HG03457 (cell line): ENCODE measurements around the gene MRO.
"Not testable (repeated sequence)": the region's sequence is repeated elsewhere in the genome, so short reads cannot be mapped to it uniquely, and the experiment has no call there.

Experiments
- ATAC-seq: cut with Tn5 transposase; IDR thresholded peaks from one replicate; pipeline ENCODE4 v1.9.1; 2021; ENCODE audit warnings: moderate number of reproducible peaks; ENCODE audit not compliant: unreplicated experiment

The MRO gene

DNA sequence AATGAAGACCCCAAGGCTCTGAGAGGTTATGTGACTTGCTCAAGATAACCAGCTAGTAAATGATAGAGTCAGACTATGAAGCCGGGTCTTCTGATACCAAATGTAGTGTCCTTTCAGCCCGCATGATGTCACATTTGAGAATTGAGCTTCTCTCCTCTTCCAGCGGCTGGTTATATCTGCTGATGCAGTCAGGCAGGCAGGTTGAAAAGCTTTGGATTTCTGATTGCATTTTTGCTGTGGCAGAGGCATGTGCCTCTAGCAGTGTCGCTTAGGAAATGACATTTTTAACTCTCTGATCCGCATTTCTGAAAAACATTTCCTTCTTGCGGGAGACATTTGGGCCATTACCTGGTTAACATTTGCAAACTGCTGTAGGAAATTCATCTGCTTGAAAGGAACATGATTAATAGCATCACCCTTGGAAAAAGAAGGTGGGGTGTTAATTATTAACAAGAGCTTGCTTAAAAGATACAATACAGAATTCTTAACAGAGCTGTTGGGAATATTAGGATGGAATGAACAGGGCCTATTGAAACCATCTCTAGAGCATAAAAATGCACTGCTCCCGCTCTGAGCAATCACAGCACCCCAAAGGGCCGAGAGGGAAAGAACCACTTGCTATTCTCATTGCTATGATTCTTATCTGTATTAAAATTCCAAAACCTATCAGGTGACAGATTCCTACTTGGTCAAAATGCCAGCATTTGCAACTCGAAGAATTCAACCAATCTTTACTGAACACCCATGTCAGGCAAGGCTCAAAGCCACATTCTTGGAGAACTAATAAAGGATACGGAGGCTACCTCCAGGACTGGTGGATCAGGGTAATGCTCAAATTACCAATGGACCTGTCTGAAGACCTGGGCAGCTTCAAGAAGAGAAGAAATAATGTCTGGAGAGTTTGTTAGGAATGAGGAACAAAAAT lies 25.9 kb downstream of the MRO start:
- ATAC-seq, result no peak

GRCh38 chr18:50792885-50793284 lies 26.9 kb downstream of the MRO start:
- ATAC-seq, result no peak

DNA sequence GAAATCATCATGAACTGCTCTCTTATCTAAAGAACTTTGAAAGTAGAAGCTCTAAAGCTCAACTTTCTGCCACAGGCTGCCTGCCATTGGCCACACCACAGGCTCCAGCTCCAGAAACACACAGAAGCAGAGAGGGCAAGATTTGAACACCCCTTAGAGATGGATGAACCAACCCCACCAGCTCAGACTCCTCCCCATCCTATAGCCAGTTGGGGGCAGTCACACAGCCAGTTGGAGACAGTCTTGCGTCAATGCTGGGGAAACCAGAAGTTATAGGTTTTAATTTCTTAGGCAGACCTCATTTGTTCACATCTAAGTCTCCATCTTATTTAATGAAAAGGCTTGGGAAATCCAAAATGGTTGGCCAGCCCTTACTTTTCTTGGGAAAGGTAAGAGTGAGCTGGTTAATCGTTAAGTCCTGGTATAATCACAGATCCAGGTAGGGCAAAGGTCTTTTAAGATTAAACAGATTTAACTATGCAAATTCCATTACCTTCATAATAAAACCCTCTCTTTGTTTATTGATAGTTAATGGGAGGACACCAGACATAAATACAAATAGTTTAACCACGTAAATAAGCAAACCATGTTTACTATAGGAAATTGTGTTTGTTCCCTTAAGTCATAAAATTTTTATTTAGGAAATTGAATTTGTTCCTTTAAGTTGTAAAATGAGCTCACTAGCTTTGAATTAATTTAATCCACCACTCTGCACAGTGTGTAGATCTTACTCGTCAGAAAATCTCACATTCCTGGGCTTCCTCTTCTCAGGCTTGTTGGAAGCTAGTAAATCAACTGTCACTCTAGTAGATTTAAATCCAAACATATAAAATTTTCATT lies 28.0 kb downstream of the MRO start:
- ATAC-seq, result no peak

- ATAC-seq, result no peak
Measured at GRCh38 chr18:50790948-50791347, 28.9 kb downstream of the MRO start.

GRCh38 chr18:50790241-50790640 lies 29.6 kb downstream of the MRO start:
- no peak for ATAC-seq

- no peak for ATAC-seq
Measured at GRCh38 chr18:50788284-50788683, 31.5 kb downstream of the MRO start.

- ATAC-seq, result no peak
Measured at GRCh38 chr18:50786864-50787263, 33.0 kb downstream of the MRO start.

GRCh38 chr18:50783553-50783952 lies 36.3 kb downstream of the MRO start:
- ATAC-seq, result no peak

DNA sequence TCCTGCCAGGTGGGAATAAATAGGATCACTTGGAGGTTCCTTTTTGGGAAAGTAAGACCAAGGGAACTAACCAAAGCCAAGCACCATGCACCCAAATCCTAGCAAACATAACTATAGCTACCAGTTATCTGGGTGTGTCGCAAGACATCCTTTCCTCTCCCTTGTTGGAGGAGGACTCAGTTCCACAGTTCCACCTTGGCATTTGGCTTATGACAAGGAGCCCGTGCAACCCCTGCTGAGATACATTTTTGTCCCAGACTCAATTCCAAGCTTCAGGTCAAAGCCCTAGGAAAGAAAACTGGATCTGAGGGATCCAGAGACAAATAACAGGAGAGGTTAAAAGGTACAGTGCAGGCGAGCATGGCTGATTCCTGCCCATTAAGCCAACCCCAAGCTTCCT lies 40.8 kb downstream of the MRO start:
- not testable (repeated sequence) for ATAC-seq

DNA sequence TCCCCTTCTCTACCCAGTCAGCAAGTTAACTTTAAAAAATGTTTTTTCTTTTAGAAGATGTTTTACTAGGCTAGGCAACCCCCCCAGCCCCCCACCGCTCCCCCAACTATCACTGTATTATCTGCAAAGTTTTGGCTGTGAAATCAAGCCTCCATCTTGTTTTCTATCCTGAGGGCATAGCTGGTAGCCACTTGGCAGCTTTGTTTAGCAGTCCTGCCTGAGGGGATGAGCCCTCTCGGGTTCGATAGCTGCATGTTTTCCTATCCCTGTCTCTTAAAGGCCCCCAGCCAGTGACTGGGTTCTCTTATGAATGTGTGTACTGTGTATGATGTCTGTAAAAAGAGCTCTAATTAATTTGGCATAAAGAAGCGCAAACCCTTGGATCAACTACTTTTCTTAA lies 43.4 kb downstream of the MRO start:
- ATAC-seq, result no peak

GRCh38 chr18:50775726-50776125 lies 44.1 kb downstream of the MRO start:
- no peak for ATAC-seq

DNA sequence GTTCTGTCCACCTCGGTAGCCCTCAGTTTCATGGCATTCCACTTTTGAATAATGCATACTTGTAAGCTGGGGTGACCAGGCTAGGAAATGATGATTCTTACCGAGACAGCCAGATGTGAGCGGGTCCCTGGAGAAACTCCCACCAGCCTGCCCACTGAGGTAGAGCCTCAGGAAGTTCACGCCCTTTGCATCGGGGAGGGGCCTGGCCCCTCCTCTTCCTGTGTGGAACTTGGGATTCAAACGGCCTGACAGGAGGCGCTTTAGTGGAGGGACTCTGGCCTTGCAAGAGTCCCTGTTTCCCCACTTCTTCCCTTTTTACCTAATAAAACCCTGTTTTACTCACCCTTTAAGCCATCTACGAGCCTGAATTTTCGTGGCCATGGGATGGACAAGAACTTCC lies 44.6 kb downstream of the MRO start:
- no peak for ATAC-seq

GRCh38 chr18:50769463-50769862 lies 50.4 kb downstream of the MRO start:
- ATAC-seq, result no peak

DNA sequence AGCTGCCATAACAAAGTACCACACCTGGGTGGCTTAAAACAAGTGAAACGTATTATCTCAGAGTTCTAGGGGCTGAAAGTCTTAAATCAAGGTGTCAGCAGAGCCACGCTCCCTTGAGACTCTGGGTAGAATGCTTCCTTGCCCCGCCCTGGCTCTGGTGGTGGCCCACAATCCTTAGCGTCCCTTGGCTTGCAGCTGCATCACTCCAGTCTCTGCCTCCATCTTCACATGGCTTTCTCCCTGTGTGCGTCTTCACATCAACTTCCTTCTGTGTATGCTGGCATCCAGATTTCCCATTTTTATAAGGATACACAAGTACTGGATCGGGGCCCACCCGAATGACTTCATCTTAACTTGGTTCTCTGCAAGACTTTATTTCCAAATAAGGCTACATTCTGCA lies 62.5 kb downstream of the MRO start:
- no peak for ATAC-seq

DNA sequence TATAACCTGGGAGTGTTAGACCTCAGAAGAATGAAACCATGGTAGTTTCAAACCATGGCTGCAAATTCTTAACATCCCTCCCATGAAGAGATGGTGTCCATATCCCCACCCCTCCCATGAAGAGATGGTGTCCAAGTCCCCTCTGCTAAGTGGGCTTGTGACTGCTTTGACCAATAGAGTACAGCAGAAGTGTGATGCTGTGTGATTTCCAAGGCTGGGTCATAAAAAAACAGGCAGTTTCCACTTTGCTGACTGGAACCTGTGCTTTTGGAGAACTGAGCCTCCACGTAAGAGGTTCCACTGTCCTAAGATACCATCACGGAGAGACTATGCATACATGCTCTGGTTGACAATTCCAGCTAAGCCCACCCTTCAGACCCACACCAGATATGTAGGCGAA lies 65.5 kb downstream of the MRO start:
- no peak for ATAC-seq

GRCh38 chr18:50753311-50753710 lies 66.5 kb downstream of the MRO start:
- no peak for ATAC-seq

GRCh38 chr18:50751947-50752346 lies 67.9 kb downstream of the MRO start:
- ATAC-seq, result no peak

GRCh38 chr18:50751490-50751889 lies 68.3 kb downstream of the MRO start:
- ATAC-seq, result no peak

- ATAC-seq, result no peak
Measured at GRCh38 chr18:50750546-50750945, 69.3 kb downstream of the MRO start.

DNA sequence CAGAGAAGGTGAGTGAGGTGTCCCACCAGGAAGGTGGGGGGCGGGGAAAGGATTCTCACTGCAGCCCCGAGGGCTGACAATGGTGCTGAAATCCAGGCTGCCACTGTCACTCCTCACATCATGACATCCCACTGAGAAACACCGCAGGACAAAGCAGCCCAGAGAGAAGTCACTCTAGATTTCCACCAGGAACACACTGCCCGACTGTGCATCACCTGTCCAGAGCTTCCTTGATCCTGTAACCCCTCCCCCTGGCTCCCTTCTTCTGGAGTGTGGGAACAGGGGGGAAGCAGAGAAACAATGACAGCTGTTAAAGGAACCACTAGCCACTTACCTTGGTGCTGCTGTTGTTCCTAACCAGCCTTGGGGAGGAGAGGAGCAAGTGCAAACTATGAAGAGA lies 69.9 kb downstream of the MRO start:
- ATAC-seq, result no peak

DNA sequence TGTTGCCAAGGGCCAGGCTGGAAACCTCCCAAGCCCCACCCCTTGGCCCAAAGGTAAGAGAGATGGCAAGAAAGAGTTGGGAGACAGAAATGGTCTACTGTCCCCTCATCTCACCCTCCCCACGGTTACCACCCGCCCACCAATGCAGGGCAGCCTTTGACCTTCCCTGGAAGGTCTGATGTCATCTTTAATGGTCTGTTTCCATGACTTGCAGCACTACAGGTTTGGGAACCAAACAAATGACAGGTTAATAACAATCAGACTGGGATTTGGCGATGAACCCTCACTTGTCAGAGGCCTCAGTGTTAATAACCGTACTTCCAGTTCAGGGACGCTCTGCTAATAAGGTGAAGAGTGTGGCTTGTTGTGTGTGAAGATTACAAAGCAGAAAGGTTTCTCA lies 70.4 kb downstream of the MRO start:
- no peak for ATAC-seq
